ENCODE measurements around the gene CIB2. TPM values are rescaled to one million over a fixed set of nuclear protein-coding genes. Genes with fewer than 3 reads are reported as not detected.

Gene CIB2
- total RNA-seq, 5 donors from 2014 or later (not counting 1 experiment from before 2014, with no cell fraction given), result 0.72 to 2.8 (median 2.0) TPM

- no peaks in the 10 kb centered on the region for H3K36me3 ChIP-seq (ENCODE audit: control insufficient read depth in 2 of 2, extremely low read depth in 1 of 2, insufficient read depth in 1 of 2, low read length in 1 of 2)
- ChIA-PET CTCF (interaction anchor here in 1 of 2 donors (1.0 to 1.5 kb wide), 2 partner anchors 9 to 31 kb away, joined by 3 to 9 read pairs; no protein-coding TSS in a partner anchor), POLR2A (no interaction called here)
- WGBS (ENCODE audit: insufficient coverage), result no CpG with 5 or more reads among the region's 7 CpGs
- Mint-ChIP-seq H3K4me1 (peaks cover 33 to 46% (median 40%) of the 10 kb centered on the region in 3 donors), H3K27me3 (no peaks in the 10 kb centered on the region), H3K36me3 (peaks cover 8% of the 10 kb centered on the region), H3K9me3 (no peaks in the 10 kb centered on the region), H3K4me3 (peak overlapping the region; percentile 79 to 99 (median 86)), H3K27ac (peak overlapping the region; percentile 90)
- ATAC-seq (replicated peaks in 1 of 4) (peak; percentile 9 to 32 (median 26)), DNase-seq (peak in 1 of 35 experiments; percentile 22)
- H3K27me3 ChIP-seq (replicated peaks in 1 of 2; ENCODE audit: control insufficient read depth in 2 of 2, extremely low read depth in 1 of 2, insufficient read depth in 2 of 2, low read length in 1 of 2), result no peaks in the 10 kb centered on the region
- peak overlapping the region; percentile 44 to 57 for H3K4me3 ChIP-seq (ENCODE audit: control insufficient read depth in 1 of 2, extremely low read depth in 1 of 2, low read length in 1 of 2)
- H3K4me1 ChIP-seq (ENCODE audit: control insufficient read depth in 1 of 2, extremely low read depth in 1 of 2, insufficient read depth in 2 of 2, low read length in 2 of 2), result peaks cover 10 to 31% of the 10 kb centered on the region in 2 experiments
- peak overlapping the region; percentile 68 for H3K27ac ChIP-seq (ENCODE audit: low read length)
- H3K9me3 ChIP-seq, result no peaks in the 10 kb centered on the region
Observed at GRCh38 chr15:78077871-78078210, 53.4 kb downstream of the CIB2 start.

- H3K36me3 Mint-ChIP-seq, result peaks cover 8% of the 10 kb centered on the region
- Histone ChIP-seq H3K36me3 (ENCODE audit: control insufficient read depth in 2 of 2, extremely low read depth in 1 of 2, insufficient read depth in 1 of 2, low read length in 1 of 2) (no peaks in the 10 kb centered on the region), H3K27me3 (replicated peaks in 1 of 2; ENCODE audit: control insufficient read depth in 2 of 2, extremely low read depth in 1 of 2, insufficient read depth in 2 of 2, low read length in 1 of 2) (no peaks in the 10 kb centered on the region), H3K27ac (ENCODE audit: low read length) (peak within 1 kb of the TSS; percentile 71), H3K4me3 (ENCODE audit: control insufficient read depth in 1 of 2, extremely low read depth in 1 of 2, low read length in 1 of 2) (peak within 1 kb of the TSS; percentile 87 to 91), H3K9me3 (no peaks in the 10 kb centered on the region), H3K4me1 (ENCODE audit: control insufficient read depth in 1 of 2, extremely low read depth in 1 of 2, insufficient read depth in 2 of 2, low read length in 2 of 2) (peaks cover 16 to 36% of the 10 kb centered on the region in 2 experiments)
- POLR2A ChIA-PET, result no interaction called here
- no peaks in the 10 kb centered on the region for H3K27me3 Mint-ChIP-seq
- CTCF ChIA-PET, result interaction anchor here in 1 of 2 donors (1.0 to 1.5 kb wide), 2 partner anchors 8 to 32 kb away, joined by 3 to 9 read pairs; no protein-coding TSS in a partner anchor
- H3K9me3 Mint-ChIP-seq, result no peaks in the 10 kb centered on the region
- H3K4me3 Mint-ChIP-seq, result peak within 1 kb of the TSS; percentile 99 to 100 (median 99)
- peak within 1 kb of the TSS; percentile 98 to 99 for H3K27ac Mint-ChIP-seq
- DNase-seq (peak; percentile 21 to 85 (median 59)), ATAC-seq (replicated peaks in 1 of 4) (peak; percentile 84 to 91 (median 86))
- 0% methylated on average over 95 of the region's 104 CpGs for WGBS (ENCODE audit: insufficient coverage)
- H3K4me1 Mint-ChIP-seq, result peaks cover 38 to 51% (median 45%) of the 10 kb centered on the region in 3 donors
Observed at GRCh38 chr15:78077053-78077870, 54.0 kb downstream of the CIB2 start, which contains the start of gene TBC1D2B. TSS of gene TBC1D2B (minus strand) at chr15:78077711. CDS start at chr15:78077652, 59 bp downstream.

- H3K27me3 ChIP-seq (replicated peaks in 1 of 2; ENCODE audit: control insufficient read depth in 2 of 2, extremely low read depth in 1 of 2, insufficient read depth in 2 of 2, low read length in 1 of 2), result no peaks in the 10 kb centered on the region
- Mint-ChIP-seq H3K9me3 (no peaks in the 10 kb centered on the region), H3K27me3 (no peaks in the 10 kb centered on the region), H3K4me1 (peaks cover 47 to 58% (median 54%) of the 10 kb centered on the region in 3 donors), H3K36me3 (peaks cover 8% of the 10 kb centered on the region), H3K4me3 (peak overlapping the region; percentile 99 to 100 (median 99)), H3K27ac (peak overlapping the region; percentile 98 to 99)
- POLR2A ChIA-PET, result no interaction called here
- CTCF ChIA-PET, result interaction anchor here (0.7 to 1.0 kb wide), 2 partner anchors 39 to 74 kb away, joined by 3 to 7 read pairs; no protein-coding TSS in a partner anchor
- no peaks in the 10 kb centered on the region for H3K9me3 ChIP-seq
- DNase-seq (no peak), ATAC-seq (replicated peaks in 1 of 4) (peak in 3 of 4 experiments; percentile 2 to 7 (median 5))
- H3K27ac ChIP-seq (ENCODE audit: low read length), result peak overlapping the region; percentile 71
- peak overlapping the region; percentile 87 to 91 for H3K4me3 ChIP-seq (ENCODE audit: control insufficient read depth in 1 of 2, extremely low read depth in 1 of 2, low read length in 1 of 2)
- 31% methylated on average over 13 of the region's 17 CpGs for WGBS (ENCODE audit: insufficient coverage)
- peaks cover 0 to 4% of the 10 kb centered on the region in 2 donors for H3K36me3 ChIP-seq (ENCODE audit: control insufficient read depth in 2 of 2, extremely low read depth in 1 of 2, insufficient read depth in 1 of 2, low read length in 1 of 2)
- H3K4me1 ChIP-seq (ENCODE audit: control insufficient read depth in 1 of 2, extremely low read depth in 1 of 2, insufficient read depth in 2 of 2, low read length in 2 of 2), result peaks cover 24 to 44% of the 10 kb centered on the region in 2 experiments
Observed at GRCh38 chr15:78076231-78077052, 54.8 kb downstream of the CIB2 start.

- no peaks in the 10 kb centered on the region for H3K27me3 Mint-ChIP-seq
- Histone ChIP-seq H3K9me3 (no peaks in the 10 kb centered on the region), H3K36me3 (ENCODE audit: control insufficient read depth in 2 of 2, extremely low read depth in 1 of 2, insufficient read depth in 1 of 2, low read length in 1 of 2) (peaks cover 0 to 4% of the 10 kb centered on the region in 2 donors), H3K4me3 (ENCODE audit: control insufficient read depth in 1 of 2, extremely low read depth in 1 of 2, low read length in 1 of 2) (peak overlapping the region; percentile 87 to 91), H3K4me1 (ENCODE audit: control insufficient read depth in 1 of 2, extremely low read depth in 1 of 2, insufficient read depth in 2 of 2, low read length in 2 of 2) (peaks cover 28 to 49% of the 10 kb centered on the region in 2 experiments), H3K27me3 (replicated peaks in 1 of 2; ENCODE audit: control insufficient read depth in 2 of 2, extremely low read depth in 1 of 2, insufficient read depth in 2 of 2, low read length in 1 of 2) (no peaks in the 10 kb centered on the region), H3K27ac (ENCODE audit: low read length) (peak overlapping the region; percentile 71)
- H3K4me1 Mint-ChIP-seq, result peaks cover 51 to 58% (median 58%) of the 10 kb centered on the region in 3 donors
- DNase-seq (no peak), ATAC-seq (replicated peaks in 1 of 4) (no peak)
- peaks cover 8% of the 10 kb centered on the region for H3K36me3 Mint-ChIP-seq
- 53% methylated on average over 3 of the region's 7 CpGs for WGBS (ENCODE audit: insufficient coverage)
- peak overlapping the region; percentile 99 to 100 (median 99) for H3K4me3 Mint-ChIP-seq
- no peaks in the 10 kb centered on the region for H3K9me3 Mint-ChIP-seq
- ChIA-PET POLR2A (no interaction called here), CTCF (interaction anchor here (0.7 to 1.0 kb wide), 2 partner anchors 38 to 73 kb away, joined by 3 to 7 read pairs; no protein-coding TSS in a partner anchor)
- H3K27ac Mint-ChIP-seq, result peak overlapping the region; percentile 90 to 98
Observed at GRCh38 chr15:78075490-78076230, 55.6 kb downstream of the CIB2 start.

- WGBS (ENCODE audit: insufficient coverage), result 73% methylated on average over 4 of the region's 5 CpGs
- Histone ChIP-seq H3K27ac (ENCODE audit: low read length) (peak overlapping the region; percentile 60), H3K4me1 (ENCODE audit: control insufficient read depth in 1 of 2, extremely low read depth in 1 of 2, insufficient read depth in 2 of 2, low read length in 2 of 2) (peaks cover 49 to 73% of the 10 kb centered on the region in 2 experiments), H3K9me3 (no peaks in the 10 kb centered on the region), H3K4me3 (ENCODE audit: control insufficient read depth in 1 of 2, extremely low read depth in 1 of 2, low read length in 1 of 2) (no peak overlapping the region), H3K36me3 (ENCODE audit: control insufficient read depth in 2 of 2, extremely low read depth in 1 of 2, insufficient read depth in 1 of 2, low read length in 1 of 2) (peaks cover 0 to 4% of the 10 kb centered on the region in 2 donors), H3K27me3 (replicated peaks in 1 of 2; ENCODE audit: control insufficient read depth in 2 of 2, extremely low read depth in 1 of 2, insufficient read depth in 2 of 2, low read length in 1 of 2) (no peaks in the 10 kb centered on the region)
- H3K4me1 Mint-ChIP-seq, result peaks cover 50 to 57% (median 55%) of the 10 kb centered on the region in 3 donors
- H3K36me3 Mint-ChIP-seq, result peaks cover 8% of the 10 kb centered on the region
- H3K27me3 Mint-ChIP-seq, result no peaks in the 10 kb centered on the region
- DNase-seq, result no peak
- peak in 1 of 4 experiments; percentile 5 for ATAC-seq (replicated peaks in 1 of 4)
- ChIA-PET CTCF (interaction anchor here in 1 of 2 donors (1.4 to 2.9 kb wide), 4 partner anchors 23 to 39 kb away, joined by 3 to 12 read pairs (median 4); no protein-coding TSS in a partner anchor), POLR2A (interaction anchor here (0.6 to 1.3 kb wide), 4 partner anchors 14 to 731 kb away, joined by 3 to 8 read pairs (median 4); partner anchors contain the start of gene DNAJA4 (in 1 of the 2))
- peak overlapping the region in 1 of 2 donors; percentile 73 for H3K27ac Mint-ChIP-seq
- H3K4me3 Mint-ChIP-seq, result peak overlapping the region; percentile 9 to 65 (median 56)
- no peaks in the 10 kb centered on the region for H3K9me3 Mint-ChIP-seq
Observed at GRCh38 chr15:78073046-78073787, 58.0 kb downstream of the CIB2 start.

Measured in T-cell (primary cell).